Posterior cingulate gyrus (tissue), 11 donors: ENCODE data around the gene MICAL1.
"Not testable (repeated sequence)": the region's sequence is repeated elsewhere in the genome, so short reads cannot be mapped to it uniquely, and the experiment has no call there.

Source experiments
- DNase-seq, 10 donors: peaks; one replicate each; pipeline versions ENCODE4 v3.0.0 to v3.0.0-alpha.2; 2020 to 2021; ENCODE audit warnings: mixed read lengths in 3 of 10
- intact Hi-C: fragments of 100-400 bp; cut with DNase I; formaldehyde crosslinking; loops from one replicate; pipeline ENCODE4 v1.15.1; 2023

Gene MICAL1

GRCh38 chr6:109477184-109477583 lies 21.6 kb upstream of the MICAL1 start:
- intact Hi-C loops: no loop called here
- DNase-seq: no peak

GRCh38 chr6:109475625-109476024 lies 20.1 kb upstream of the MICAL1 start:
- DNase-seq: no peak
- intact Hi-C loops: no loop called here

GRCh38 chr6:109474995-109475394 lies 19.4 kb upstream of the MICAL1 start:
- no peak for DNase-seq
- intact Hi-C loops: no loop called here

- intact Hi-C loops: no loop called here
- no peak for DNase-seq
These were observed 17.5 kb upstream of the MICAL1 start for GRCh38 chr6:109473120-109473519.

GRCh38 chr6:109472132-109472995 lies 16.8 kb upstream of the MICAL1 start:
- intact Hi-C loops: no loop called here
- DNase-seq: peak in 6 of 10 donors; percentile 25 to 93 (median 70)

- no peak for DNase-seq
These were observed 15.7 kb upstream of the MICAL1 start for GRCh38 chr6:109471105-109471810.

GRCh38 chr6:109469591-109470189 lies 14.1 kb upstream of the MICAL1 start:
- DNase-seq: no peak
- intact Hi-C loops: no loop called here

More at GRCh38 chr6:109471105-109471810, 15.7 kb upstream of the MICAL1 start:
- intact Hi-C loops: no loop called here

GRCh38 chr6:109467696-109468095 lies 12.1 kb upstream of the MICAL1 start:
- intact Hi-C loops: no loop called here
- no peak for DNase-seq

- intact Hi-C loops: no loop called here
- DNase-seq: no peak
These were observed 10.8 kb upstream of the MICAL1 start for GRCh38 chr6:109466212-109466923.

- intact Hi-C loops: no loop called here
- peak in 7 of 10 donors; percentile 39 to 93 (median 55) for DNase-seq
These were observed 10.2 kb upstream of the MICAL1 start for GRCh38 chr6:109465772-109466171.

GRCh38 chr6:109461733-109462526 lies 6.4 kb upstream of the MICAL1 start:
- intact Hi-C loops: no loop called here
- no peak for DNase-seq

GRCh38 chr6:109461205-109461604 lies 5.6 kb upstream of the MICAL1 start:
- not testable (repeated sequence) for DNase-seq

GRCh38 chr6:109460161-109460829 lies 4.7 kb upstream of the MICAL1 start:
- DNase-seq: no peak
- intact Hi-C loops: no loop called here

More at GRCh38 chr6:109461205-109461604, 5.6 kb upstream of the MICAL1 start:
- intact Hi-C loops: not testable (repeated sequence)

GRCh38 chr6:109458774-109459531 lies 3.4 kb upstream of the MICAL1 start:
- no peak for DNase-seq
- intact Hi-C loops: no loop called here

- intact Hi-C loops: no loop called here
These were observed 2.0 kb upstream of the MICAL1 start for GRCh38 chr6:109457562-109457996.

GRCh38 chr6:109456710-109457561 lies 1.4 kb upstream of the MICAL1 start:
- intact Hi-C loops: no loop called here
- peak in 1 of 10 donors; percentile 86 for DNase-seq

More at GRCh38 chr6:109457562-109457996, 2.0 kb upstream of the MICAL1 start:
- DNase-seq: no peak

GRCh38 chr6:109456111-109456583 lies 575 bp upstream of the MICAL1 start:
- peak in 1 of 10 donors; percentile 86 for DNase-seq
- intact Hi-C loops: no loop called here
